Esophagus muscularis mucosa (tissue), 3 donors: ENCODE data around the gene ATP2B2.

Source experiments
- CTCF ChIP-seq, 3 experiments: fragments of 200-600 bp in 2 of 3; fragments of 450-650 bp in 1 of 3; sonication (generic) in 2 of 3; IDR thresholded peaks; one replicate each; pipeline ENCODE4 v1.5.1; 2017 to 2019; ENCODE audit warnings: antibody characterized with exemption in 3 of 3, mild to moderate bottlenecking in 2 of 3, moderate library complexity in 1 of 3
- POLR2A ChIP-seq: fragments of 450-650 bp; IDR thresholded peaks from one replicate; pipeline ENCODE4 v1.6.1; 2017; ENCODE audit warnings: antibody characterized with exemption, moderate library complexity, mild to moderate bottlenecking, low read depth

GRCh38 chr3:10506696-10507095 lies 1.3 kb upstream of the ATP2B2 start:
- TF ChIP-seq POLR2A, result no peak
- no peak for TF ChIP-seq CTCF (IDR thresholded peaks at IDR 0.05)
